ENCODE measurements around the gene RASAL1. TPM values are rescaled to one million over a fixed set of nuclear protein-coding genes. Genes with fewer than 3 reads are reported as not detected.

The RASAL1 gene
- total and polyA plus RNA-seq, 2 experiments from 2014 or later = 2.7 to 8.2 TPM

GRCh38 chr12:113184900-113185179 lies 49.3 kb upstream of the RASAL1 start:
- peak overlapping the region; percentile 87 for H3K27ac ChIP-seq (ENCODE audit: low read depth)
- DNase-seq (ENCODE audit: low spot score) (peak; percentile 94), ATAC-seq (peak; percentile 86)
- peak overlapping the region; percentile 95 for H3K4me3 Mint-ChIP-seq
- peaks cover 52% of the 10 kb centered on the region for H3K79me2 ChIP-seq (replicated peaks; ENCODE audit: insufficient read depth)
- H3K36me3 ChIP-seq (ENCODE audit: insufficient read depth) = no peaks in the 10 kb centered on the region; the same call in 1 of the 2 replicates
- no peak for TF ChIP-seq ETS1 (IDR thresholded peaks at IDR 0.05)
- TF ChIP-seq NANOG (IDR thresholded peaks at IDR 0.05; ENCODE audit: borderline replicate concordance) = no peak
- H4K20me1 ChIP-seq (replicated peaks; ENCODE audit: insufficient read depth) = peaks cover 37% of the 10 kb centered on the region
- H3K4me1 Mint-ChIP-seq = peaks cover 12% of the 10 kb centered on the region
- H3K27ac Mint-ChIP-seq = peak overlapping the region; percentile 88
- H3K9me3 Mint-ChIP-seq = no peaks in the 10 kb centered on the region
- peaks cover 10% of the 10 kb centered on the region for H3K27me3 Mint-ChIP-seq (ENCODE audit: insufficient read depth, low read depth, poor library complexity)
- peak overlapping the region; percentile 94 for H3K4me2 ChIP-seq
- H3K4me1 ChIP-seq (ENCODE audit: insufficient read depth) = peaks cover 4% of the 10 kb centered on the region; the same call in 1 of the 2 replicates
- H3K27me3 ChIP-seq (ENCODE audit: insufficient read depth) = no peaks in the 10 kb centered on the region
- peaks cover 3% of the 10 kb centered on the region; the same call in 1 of the 2 replicates for H3F3A ChIP-seq (replicated peaks; ENCODE audit: low read depth)
- H3K4me3 ChIP-seq = peak overlapping the region; percentile 97
- no peaks in the 10 kb centered on the region for H3K9me2 ChIP-seq (ENCODE audit: insufficient read depth)
- peak overlapping the region; percentile 95 for H2AFZ ChIP-seq
- H3K36me3 Mint-ChIP-seq (ENCODE audit: low read depth) = peaks cover 46% of the 10 kb centered on the region

GRCh38 chr12:113184098-113184899 lies 48.7 kb upstream of the RASAL1 start:
- H4K20me1 ChIP-seq (replicated peaks; ENCODE audit: insufficient read depth) = peaks cover 34% of the 10 kb centered on the region
- DNase-seq (ENCODE audit: low spot score) (peak; percentile 19), ATAC-seq (no peak; the same call in 1 of the 3 replicates)
- peaks cover 52% of the 10 kb centered on the region for H3K79me2 ChIP-seq (replicated peaks; ENCODE audit: insufficient read depth)
- H3K27ac Mint-ChIP-seq = peak overlapping the region; percentile 88
- no peaks in the 10 kb centered on the region for H3K9me3 Mint-ChIP-seq
- H3F3A ChIP-seq (replicated peaks; ENCODE audit: low read depth) = peaks cover 3% of the 10 kb centered on the region; the same call in 1 of the 2 replicates
- peaks cover 10% of the 10 kb centered on the region for H3K27me3 Mint-ChIP-seq (ENCODE audit: insufficient read depth, low read depth, poor library complexity)
- H3K27ac ChIP-seq (ENCODE audit: low read depth) = no peak overlapping the region
- no peaks in the 10 kb centered on the region for H3K27me3 ChIP-seq (ENCODE audit: insufficient read depth)
- TF ChIP-seq JUNB (IDR thresholded peaks at IDR 0.05; ENCODE audit: unreplicated experiment) (no peak), STAT1 (IDR thresholded peaks at IDR 0.05; ENCODE audit: unreplicated experiment) (no peak)
- peak overlapping the region; percentile 95 for H3K4me3 Mint-ChIP-seq
- peak overlapping the region; percentile 95; the same call in 1 of the 2 replicates for H2AFZ ChIP-seq
- H3K4me3 ChIP-seq = peak overlapping the region; percentile 97
- H3K4me1 ChIP-seq (ENCODE audit: insufficient read depth) = peaks cover 4% of the 10 kb centered on the region; the same call in 1 of the 2 replicates
- H3K4me2 ChIP-seq = peak overlapping the region; percentile 94
- H3K9me2 ChIP-seq (ENCODE audit: insufficient read depth) = no peaks in the 10 kb centered on the region
- H3K36me3 Mint-ChIP-seq (ENCODE audit: low read depth) = peaks cover 49% of the 10 kb centered on the region
- peaks cover 12% of the 10 kb centered on the region for H3K4me1 Mint-ChIP-seq
- peaks cover 3% of the 10 kb centered on the region; the same call in 1 of the 2 replicates for H3K36me3 ChIP-seq (ENCODE audit: insufficient read depth)

- H3K4me3 ChIP-seq = no peak overlapping the region
- H3K9me3 Mint-ChIP-seq = no peaks in the 10 kb centered on the region
- peaks cover 12% of the 10 kb centered on the region for H3K4me1 Mint-ChIP-seq
- H3F3A ChIP-seq (replicated peaks; ENCODE audit: low read depth) = peaks cover 3% of the 10 kb centered on the region; the same call in 1 of the 2 replicates
- no peak for ATAC-seq
- no peaks in the 10 kb centered on the region for H3K27me3 ChIP-seq (ENCODE audit: insufficient read depth)
- peaks cover 51% of the 10 kb centered on the region for H3K36me3 Mint-ChIP-seq (ENCODE audit: low read depth)
- H2AFZ ChIP-seq = no peak overlapping the region
- H3K27me3 Mint-ChIP-seq (ENCODE audit: insufficient read depth, low read depth, poor library complexity) = peaks cover 6% of the 10 kb centered on the region
- H3K27ac ChIP-seq (ENCODE audit: low read depth) = no peak overlapping the region
- H3K27ac Mint-ChIP-seq = no peak overlapping the region
- no peaks in the 10 kb centered on the region for H3K9me2 ChIP-seq (ENCODE audit: insufficient read depth)
- peaks cover 31% of the 10 kb centered on the region for H4K20me1 ChIP-seq (replicated peaks; ENCODE audit: insufficient read depth)
- peak overlapping the region; percentile 95; the same call in 1 of the 3 replicates for H3K4me3 Mint-ChIP-seq
- H3K4me2 ChIP-seq = no peak overlapping the region
- no peak for DNase-seq (ENCODE audit: low spot score)
- H3K36me3 ChIP-seq (ENCODE audit: insufficient read depth) = 0 out of 2 replicates have a peak, but pooled peaks cover 3% of the 10 kb centered on the region
- H3K79me2 ChIP-seq (replicated peaks; ENCODE audit: insufficient read depth) = peaks cover 50% of the 10 kb centered on the region
- peaks cover 4% of the 10 kb centered on the region; the same call in 1 of the 2 replicates for H3K4me1 ChIP-seq (ENCODE audit: insufficient read depth)
- TF ChIP-seq CREB1 (CRISPR knock-in tag; IDR thresholded peaks at IDR 0.05; ENCODE audit: low read depth) (no peak), CTCF (conservative IDR thresholded peaks at IDR 0.05; ENCODE audit: low read depth in 2 of 2) (no peak), JUNB (IDR thresholded peaks at IDR 0.05; ENCODE audit: unreplicated experiment) (no peak), EZH2phosphoT487 (IDR thresholded peaks at IDR 0.05; ENCODE audit: unreplicated experiment) (no peak), STAT1 (IDR thresholded peaks at IDR 0.05; ENCODE audit: unreplicated experiment) (no peak)
Measured at GRCh38 chr12:113183030-113183589, 47.5 kb upstream of the RASAL1 start.

Measured in GM23338 (cell line).